GM19395 (cell line): ENCODE measurements around the gene TAS2R50.
"Not testable (repeated sequence)": the region's sequence is repeated elsewhere in the genome, so short reads cannot be mapped to it uniquely, and the experiment has no call there.

Experiments used
- ATAC-seq: cut with Tn5 transposase; IDR thresholded peaks from one replicate; pipeline ENCODE4 v1.9.1; 2021; ENCODE audit warnings: mild to moderate bottlenecking, moderate library complexity; ENCODE audit not compliant: unreplicated experiment

Gene TAS2R50, protein sequence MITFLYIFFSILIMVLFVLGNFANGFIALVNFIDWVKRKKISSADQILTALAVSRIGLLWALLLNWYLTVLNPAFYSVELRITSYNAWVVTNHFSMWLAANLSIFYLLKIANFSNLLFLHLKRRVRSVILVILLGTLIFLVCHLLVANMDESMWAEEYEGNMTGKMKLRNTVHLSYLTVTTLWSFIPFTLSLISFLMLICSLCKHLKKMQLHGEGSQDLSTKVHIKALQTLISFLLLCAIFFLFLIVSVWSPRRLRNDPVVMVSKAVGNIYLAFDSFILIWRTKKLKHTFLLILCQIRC

DNA sequence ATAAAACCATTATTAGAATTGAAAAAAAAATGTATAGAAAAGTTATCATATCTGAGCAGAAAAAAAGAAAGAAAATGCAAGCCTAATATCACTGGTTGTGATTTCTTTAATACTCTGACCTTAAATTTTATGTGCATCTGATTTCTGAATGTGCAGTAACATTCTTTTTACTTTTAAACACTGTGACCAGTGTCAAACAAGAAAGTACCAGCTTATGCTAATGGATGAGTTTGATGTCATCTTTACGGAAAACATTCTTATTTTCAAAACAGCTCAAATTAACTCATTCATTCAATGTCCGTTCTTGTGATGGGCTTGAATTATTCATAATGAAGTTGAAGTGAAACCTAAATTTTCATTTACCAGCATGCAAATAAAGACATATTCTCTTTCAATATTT lies at the start of gene TAS2R50:
Gene TAS2R50 (minus strand): TSS at position 101 of the 400 bp plus-strand sequence. CDS start 52 bp downstream, at position 49.
- ATAC-seq, result no peak

DNA sequence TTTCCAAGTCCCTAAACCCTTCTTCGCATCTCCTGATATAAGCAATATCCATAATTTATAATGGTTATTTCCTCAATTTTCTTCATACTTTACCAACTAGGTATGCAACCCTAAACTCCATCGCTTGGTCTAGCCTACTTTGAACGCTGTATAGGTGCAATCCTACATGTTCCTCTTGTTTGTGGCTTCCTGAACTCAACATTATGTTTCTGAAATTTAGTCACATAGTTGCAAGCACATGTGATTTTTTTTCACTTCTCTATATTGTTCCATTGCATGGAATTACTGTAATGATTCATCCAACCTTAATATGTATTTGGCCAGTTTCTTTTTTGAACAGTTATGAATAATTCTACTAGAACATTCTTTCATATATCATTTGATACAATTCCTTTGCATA lies 47.2 kb upstream of the TAS2R50 start:
- not testable (repeated sequence) for ATAC-seq

DNA sequence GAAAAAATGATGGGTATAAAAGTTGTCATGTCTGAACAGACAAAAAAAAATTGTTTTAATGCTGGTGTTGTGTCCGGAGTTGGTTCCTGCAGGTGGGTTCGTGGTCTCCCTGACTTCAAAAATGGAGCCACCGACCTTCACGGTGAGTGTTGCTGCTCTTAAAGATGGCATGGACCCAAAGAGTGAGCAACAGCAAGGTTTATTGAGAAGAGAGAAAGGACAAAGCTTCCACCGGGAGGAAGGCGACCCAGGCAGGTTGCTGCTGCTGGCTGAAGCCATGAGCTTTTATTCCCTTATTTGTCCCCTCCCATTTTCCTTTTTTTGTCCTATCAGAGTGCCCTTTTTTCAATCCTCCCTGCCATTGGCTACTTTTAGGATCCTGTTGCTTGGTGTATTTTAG lies 44.6 kb upstream of the TAS2R50 start, which contains the start of gene TAS2R31:
Gene TAS2R31 (minus strand): TSS at position 101 of the 400 bp plus-strand sequence. CDS start 72 bp downstream, at position 29.
- ATAC-seq, result no peak

DNA sequence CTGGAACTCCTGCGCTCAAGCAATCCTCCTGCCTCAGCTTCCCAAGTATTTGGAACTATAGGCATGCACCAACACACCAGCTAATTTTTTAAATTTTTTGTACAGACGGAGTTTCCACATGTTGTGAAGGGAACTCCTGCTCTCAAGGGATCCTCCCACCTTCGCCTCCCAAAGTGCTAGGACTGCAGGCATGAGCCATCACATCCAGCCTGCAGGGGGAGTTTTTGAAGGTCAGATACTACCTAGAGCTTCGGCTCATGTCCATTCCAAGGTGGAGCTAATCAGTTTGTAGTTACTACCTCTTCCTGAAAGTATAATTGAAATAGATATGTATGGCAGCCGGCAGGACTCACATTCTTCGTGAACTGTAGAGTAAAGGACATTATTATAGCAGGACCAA lies 39.4 kb upstream of the TAS2R50 start:
- ATAC-seq, result no peak

DNA sequence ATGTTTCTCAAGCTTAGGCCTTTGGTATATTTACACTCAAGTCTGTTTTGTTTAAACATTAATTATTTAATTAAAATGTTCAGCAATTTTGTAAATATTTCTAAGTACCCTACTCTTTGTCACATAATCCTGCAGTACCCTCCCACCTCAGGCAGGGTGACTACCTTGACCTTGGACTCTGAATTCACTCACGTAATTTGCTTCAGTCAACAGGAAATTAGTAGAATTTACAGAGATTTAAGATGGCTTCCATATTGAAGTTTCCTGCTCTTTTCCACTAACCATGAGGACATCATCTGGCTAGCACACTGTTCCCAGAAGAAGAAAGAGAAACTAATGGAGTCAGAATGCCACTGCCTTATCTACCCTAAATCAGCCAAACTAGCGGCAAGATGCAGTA lies 36.7 kb upstream of the TAS2R50 start:
- ATAC-seq, result no peak

DNA sequence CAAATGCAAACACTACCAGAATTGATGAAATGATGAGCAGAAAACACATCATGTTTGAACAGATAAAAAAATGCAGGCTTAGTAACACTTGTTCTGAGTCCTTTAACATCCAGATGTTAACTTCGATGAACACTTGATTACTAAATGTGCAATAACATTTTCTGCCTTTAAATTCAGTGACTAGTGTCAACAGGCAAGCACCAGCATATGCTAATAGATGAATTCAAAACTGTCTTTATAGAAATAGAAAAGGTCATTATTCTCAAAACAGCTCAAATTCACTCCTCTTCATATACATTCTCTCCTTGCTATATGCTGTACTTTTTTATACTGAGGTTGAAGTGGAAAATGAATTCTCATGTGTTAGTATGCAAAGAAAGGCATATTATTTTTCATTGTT lies 35.8 kb upstream of the TAS2R50 start, which contains the start of gene TAS2R19:
Gene TAS2R19 (minus strand): TSS at position 101 of the 400 bp plus-strand sequence. CDS start 49 bp downstream, at position 52.
- no peak for ATAC-seq

DNA sequence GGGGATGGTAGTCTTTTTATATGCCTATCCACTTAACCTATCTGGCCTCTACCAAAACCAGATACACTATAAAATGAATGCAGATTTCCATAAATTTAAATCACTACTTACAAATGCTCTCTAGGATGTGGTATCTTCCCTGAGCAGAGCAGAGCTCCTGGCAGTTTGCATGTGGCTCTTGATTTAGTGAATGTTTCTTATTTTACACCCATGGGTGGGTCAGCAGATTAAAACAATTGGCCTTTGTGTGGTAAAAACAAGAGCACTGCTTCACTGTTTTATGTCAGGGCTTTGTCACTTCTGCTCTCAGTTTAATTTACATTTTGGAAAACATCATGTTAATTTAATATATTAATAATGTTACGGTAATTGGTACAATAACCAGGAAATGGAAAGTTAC lies 30.2 kb upstream of the TAS2R50 start:
- no peak for ATAC-seq

DNA sequence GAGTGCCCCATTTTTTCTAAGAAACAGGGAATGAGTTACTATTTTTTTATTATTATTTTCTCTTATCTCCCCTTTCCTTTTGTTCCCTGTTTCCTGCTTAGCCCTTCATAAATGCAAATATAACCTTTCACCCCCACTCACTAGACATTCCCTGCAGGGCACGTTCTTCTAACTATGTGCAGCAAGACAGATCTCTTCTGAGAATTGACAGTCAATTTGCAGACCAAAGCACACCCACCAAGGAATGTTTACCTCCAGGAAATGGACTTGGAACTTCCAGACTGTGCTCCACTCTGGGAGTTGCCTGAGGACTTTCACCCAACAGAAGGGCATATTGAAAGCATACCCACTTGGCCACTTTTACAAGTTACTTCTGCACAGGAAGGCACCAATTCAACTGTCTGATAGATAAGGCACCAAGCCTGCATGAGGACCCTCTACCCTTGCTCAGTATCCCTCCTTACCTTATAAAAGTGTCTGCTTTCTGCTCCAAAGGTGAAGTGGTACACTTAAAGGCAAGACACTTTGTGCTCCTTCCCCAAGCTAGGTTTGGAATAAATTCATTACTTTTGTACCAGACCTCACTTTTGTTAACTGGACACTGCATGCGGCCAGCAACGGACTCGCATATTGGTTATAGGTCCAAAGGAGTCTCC lies 29.2 kb upstream of the TAS2R50 start:
- ATAC-seq, result no peak

DNA sequence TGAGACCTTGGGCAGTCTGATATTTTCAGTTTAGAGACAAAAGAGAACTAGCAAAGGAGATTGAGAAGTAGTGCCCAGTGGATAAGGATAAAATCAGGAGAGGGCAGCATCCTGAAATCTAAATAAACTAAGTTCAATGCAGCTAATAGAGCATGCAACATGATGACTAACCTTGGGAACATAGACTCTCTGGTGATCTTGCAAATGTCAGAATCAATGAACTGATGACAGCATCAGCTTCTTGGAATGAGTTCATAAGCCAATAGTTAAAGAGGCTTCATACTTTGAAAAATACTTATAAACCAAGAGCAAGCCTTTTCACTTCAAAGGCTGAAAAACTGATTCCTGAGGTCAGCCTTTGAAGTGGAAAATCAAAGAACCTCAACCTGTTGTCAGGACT lies 27.5 kb upstream of the TAS2R50 start:
- no peak for ATAC-seq

DNA sequence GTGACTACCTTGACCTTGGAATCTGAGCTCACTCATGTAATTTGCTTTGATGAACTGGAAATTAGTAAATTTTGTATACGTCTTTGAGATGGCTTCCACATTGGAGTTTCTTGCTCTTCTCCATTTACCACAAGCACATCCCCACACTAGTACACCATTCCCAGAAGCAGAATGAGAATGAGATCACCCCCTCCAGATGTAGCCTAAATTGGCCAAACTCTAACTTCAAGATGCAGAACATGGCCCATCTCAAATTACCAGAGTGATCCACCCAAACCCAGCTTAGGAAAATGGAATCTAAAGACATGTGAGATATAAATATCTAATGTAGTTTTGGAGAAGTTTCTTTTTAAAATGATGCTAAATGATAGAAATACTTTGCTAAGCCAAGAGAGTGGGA lies 20.9 kb upstream of the TAS2R50 start:
- ATAC-seq, result no peak

DNA sequence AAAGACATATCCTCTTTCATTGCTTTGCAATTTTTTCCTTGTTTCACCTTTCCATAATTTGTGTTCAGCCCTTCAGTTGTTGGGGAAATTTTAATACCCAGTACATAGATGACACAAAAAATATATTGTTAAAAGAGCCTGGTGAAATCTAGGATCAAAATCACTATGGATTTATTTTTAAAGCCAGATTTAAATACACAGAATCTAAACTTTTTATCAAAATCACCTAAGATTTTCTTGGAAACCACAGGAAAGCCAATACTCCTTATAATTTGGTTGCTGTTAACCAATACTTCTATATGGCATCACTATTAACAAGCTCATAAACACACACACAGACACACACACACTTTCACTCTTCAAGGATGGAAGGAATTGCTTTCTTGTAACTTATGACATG lies 11.5 kb upstream of the TAS2R50 start, which contains the start of gene TAS2R20:
Gene TAS2R20 (minus strand): TSS at position 101 of the 400 bp plus-strand sequence. CDS start 429 bp downstream, outside the sequence.
- ATAC-seq, result no peak

DNA sequence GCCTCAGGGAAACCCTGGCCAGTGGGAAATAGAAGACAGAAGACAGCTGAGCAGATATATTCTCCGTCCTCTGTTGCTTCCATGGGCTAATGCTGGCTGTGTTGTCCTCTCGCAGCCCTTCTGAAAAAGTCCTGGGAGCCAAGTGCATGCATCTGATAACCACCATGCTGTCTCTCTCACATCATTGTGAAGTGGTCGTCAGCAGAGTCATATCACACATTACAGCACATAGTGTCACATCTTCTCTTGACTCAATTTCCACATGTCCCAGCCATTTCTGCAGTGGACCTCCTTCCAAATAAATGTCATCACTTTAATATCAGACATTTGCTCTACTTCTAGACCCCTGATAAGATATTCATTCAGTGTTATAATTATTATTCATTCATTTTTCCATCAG lies 7.6 kb upstream of the TAS2R50 start:
- no peak for ATAC-seq

DNA sequence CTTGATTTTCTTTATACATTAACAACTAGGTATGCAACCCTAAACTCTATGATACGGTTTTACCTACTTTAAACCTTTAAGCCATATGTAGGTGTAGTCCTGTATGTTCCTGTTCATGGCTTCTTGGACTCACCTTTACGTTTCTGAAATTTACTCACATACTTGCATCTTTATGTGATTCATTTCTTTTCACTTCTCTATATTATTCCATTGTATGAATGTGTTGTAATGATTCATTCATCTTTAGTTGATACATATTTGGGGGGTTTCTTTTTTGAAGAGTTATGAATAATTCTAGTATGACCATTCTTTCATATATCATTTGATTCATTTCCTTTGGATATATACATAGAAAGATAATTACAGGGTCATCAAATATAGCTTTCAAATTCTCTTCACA lies 2.4 kb upstream of the TAS2R50 start:
- no peak for ATAC-seq

DNA sequence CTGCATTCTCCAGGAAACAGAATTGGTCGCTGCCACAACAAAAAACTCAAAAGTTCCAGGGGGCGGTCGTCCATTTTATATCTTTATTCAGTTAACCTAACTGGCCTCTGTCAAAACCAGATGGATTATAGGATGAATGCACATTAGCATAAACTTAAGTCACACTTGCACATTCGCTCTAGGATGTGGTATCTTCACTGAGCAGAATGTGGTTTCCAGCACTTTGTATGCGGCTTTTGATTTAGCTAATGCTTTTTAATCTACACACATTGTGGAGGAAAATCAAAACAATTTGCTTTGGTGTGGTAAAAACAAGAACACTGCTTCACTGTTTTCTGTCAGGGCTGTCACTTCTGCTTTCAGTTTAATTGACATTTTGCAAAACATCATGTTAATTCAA lies 4.5 kb downstream of the TAS2R50 start:
- no peak for ATAC-seq

DNA sequence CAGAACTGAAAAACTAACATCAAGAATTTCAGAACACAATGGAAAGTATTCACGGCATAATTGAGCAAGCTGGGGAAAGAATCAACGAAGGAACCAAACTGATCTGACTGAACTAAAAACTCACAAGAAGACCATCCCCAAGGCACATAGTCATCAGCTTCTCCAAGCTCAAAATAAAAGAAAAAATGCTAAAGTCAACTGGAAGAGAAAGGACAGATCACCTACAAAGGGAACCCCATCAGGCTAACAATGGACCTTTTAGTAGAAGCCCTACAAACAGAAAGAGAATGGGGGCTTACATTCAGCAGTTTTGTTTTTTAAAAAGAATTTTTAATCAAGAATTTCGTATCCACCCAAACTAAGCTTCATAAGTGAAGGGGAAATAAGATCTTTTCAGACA lies 11.7 kb downstream of the TAS2R50 start:
- no peak for ATAC-seq

DNA sequence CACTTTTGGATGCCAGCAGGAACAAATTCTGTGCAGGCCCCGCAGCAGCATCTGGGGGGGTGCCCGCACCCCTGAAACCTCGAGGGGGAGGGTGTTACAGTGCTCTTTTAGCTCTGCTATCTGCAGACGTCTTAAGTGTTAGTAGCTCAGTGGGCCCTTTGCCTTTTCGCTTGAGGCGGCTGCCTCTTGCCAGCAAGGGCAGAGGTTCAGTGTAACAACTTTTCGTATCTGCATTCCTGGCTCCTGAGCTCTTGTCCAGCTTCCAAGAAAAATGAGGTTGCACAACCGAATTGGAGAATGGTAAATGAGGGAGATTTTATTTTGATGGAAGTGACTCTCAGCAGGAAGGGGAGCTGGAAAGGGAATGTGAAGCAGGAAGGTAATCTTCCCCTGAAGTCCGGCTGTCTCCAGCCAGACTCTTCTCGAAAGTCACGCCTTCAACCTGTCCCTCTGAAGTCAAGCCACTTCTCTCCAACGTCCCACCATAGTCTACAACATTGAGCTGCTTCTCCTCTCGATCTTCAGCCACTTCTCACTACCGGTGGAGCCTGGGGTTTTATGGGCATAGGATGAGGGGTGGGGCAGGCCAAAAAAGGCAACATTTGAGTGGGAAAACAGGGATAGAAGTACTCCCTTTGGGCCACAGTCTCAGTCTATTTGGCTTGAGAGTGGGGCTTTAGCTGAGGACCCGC lies 17.8 kb downstream of the TAS2R50 start:
- no peak for ATAC-seq

DNA sequence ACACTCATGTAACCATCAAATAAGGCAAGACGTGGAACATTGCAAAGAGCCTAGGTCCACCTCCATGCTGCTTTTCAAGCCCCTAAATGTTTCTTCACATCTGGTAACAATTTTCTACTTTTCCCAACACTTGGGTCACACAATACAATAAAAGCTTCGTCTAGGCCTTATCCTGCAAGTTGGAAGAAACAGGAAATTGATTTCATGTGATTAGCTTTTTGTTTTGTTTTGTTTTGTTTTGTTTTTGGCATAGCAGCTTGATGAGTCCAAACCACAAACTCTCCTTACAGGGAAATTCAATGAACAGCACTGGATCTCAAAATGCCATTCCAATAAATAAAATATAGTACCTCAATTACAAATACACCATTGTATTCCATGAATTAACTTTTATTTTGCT lies 19.3 kb downstream of the TAS2R50 start:
- ATAC-seq, result no peak

DNA sequence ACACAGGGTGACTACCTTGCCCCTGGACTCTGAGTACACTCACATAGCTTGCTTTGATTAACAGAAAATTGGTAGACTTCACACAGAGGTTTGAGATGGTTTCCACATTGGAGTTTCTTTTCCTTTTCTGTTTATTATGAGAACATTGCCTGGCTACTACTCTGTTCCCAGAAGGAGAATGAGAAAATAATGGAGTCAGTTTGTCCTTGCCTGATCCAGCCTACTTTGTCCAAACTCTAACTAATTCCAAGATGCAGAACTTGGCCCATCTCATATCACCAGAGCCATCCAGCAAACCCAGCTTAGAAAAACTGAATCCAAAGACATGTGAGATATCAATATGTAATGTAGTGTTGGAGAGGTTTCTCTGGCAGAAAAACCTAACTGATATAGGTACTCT lies 20.4 kb downstream of the TAS2R50 start:
- no peak for ATAC-seq

DNA sequence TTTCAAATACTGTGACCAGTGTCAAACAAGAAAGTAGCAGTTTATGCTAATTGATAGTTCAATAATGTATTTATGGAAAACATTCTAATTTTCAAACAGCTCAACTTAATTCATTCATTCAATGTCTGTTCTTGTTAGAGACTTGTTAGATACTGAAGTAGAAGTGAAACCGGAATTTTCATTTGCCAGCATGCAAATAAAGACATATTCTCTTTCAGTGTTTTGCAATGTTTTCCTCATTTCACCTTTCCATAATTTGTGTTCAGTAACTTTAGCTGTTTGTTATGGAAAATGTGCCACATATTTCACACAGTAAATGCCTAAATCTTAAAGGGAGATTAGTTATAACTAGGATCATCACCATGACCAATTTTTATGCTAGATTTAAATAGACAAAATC lies 21.2 kb downstream of the TAS2R50 start:
- ATAC-seq, result no peak

DNA sequence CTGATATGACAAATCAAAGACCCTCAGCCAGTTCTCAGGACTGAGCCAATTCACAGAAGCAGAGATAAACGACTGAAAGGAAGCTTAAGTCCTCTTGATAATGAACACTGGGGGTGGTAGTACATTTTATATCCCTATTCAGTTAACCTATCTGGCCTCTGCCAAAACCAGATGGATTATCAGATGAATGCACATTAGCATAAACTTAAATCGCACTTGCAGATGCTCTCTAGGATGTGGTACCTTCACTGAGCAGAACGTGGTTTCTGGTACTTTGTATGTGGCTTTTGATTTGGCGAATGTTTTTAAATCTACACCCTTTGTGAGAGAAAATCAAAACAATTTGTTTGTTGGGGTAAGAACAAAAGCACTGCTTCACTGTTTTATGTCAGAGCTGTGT lies 26.5 kb downstream of the TAS2R50 start:
- ATAC-seq, result no peak

DNA sequence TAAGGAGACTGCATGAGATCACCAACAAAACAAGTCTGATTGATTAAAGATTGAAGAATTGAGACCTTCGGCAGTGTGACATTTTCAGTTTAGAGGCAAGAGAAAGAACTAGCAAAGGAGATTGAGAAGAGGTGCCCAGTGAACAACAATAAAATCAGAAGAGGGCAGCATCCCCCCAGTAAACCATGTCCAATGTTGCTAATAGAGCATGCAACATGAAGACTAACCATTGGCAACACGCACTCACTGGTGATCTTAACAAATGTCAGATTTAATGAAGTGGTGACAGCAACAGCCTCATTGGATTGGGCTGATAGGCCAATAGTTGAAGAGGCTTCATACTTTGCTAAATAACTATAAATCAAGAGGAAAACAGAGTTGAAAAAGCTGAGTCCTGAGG lies 26.9 kb downstream of the TAS2R50 start:
- ATAC-seq, result no peak

DNA sequence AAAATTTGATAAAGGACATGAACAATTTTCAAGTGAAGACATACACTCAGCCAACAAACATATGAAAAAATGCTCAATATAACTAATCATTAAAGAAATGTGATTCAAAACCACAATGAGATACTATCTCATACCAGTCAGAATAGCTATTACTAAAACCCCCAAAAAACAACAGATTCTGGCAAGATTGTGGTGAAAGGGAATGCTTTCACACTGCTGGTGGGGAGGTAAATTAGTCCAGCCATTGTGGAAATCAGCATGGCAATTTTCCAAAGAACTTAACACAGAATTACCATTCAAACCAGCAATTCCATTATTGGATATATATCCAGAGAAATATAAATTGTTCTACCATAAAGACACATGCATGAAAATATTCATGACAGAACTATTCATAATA lies 29.0 kb downstream of the TAS2R50 start:
- no peak for ATAC-seq
